H1 (cell line): ENCODE measurements around the gene RRH. TPM values are rescaled to one million over a fixed set of nuclear protein-coding genes. Genes with fewer than 3 reads are reported as not detected.

Experiments used
- CTCF ChIA-PET: fragments of 300-600 bp; sonication (Branson Sonifier 250); formaldehyde crosslinking; loops from one replicate; lab custom pipeline; 2021; ENCODE audit not compliant: partially characterized antibody; lab: Charles Lee
- POLR2A ChIA-PET: fragments of 300-600 bp; sonication (Branson Sonifier 250); formaldehyde crosslinking; loops from one replicate; lab custom pipeline; 2021; ENCODE audit warnings: inconsistent platforms; ENCODE audit not compliant: partially characterized antibody; lab: Charles Lee
- DNase-seq, 2 experiments: peaks; one replicate each; pipeline versions ENCODE4 v3.0.0 to v3.0.0-alpha.2; 2010 to 2022; ENCODE audit warnings: low spot score in 2 of 2, low read depth in 1 of 2, mixed read lengths in 1 of 2
- FAIRE-seq: peaks from 2 replicates; lab custom pipeline; 2011; peaks lifted over from hg19 to GRCh38; lab: Jason Lieb, UNC
- H2AFZ ChIP-seq: 2 replicates; pipeline ENCODE4 v1.8.1; 2012; ENCODE audit warnings: low read length, inconsistent platforms
- H2AK5ac ChIP-seq: 2 replicates; pipeline ENCODE4 v1.6.1; 2013; ENCODE audit warnings: low read depth, low read length
- H2BK120ac ChIP-seq: replicated peaks from 2 replicates; pipeline ENCODE3; 2013; ENCODE audit warnings: low read depth, low read length, inconsistent platforms
- H2BK12ac ChIP-seq: 2 replicates; pipeline ENCODE4 v1.6.1; 2013; ENCODE audit warnings: low read depth, low read length
- H2BK15ac ChIP-seq: 2 replicates; pipeline ENCODE4 v1.6.1; 2013; ENCODE audit warnings: low read length
- H2BK20ac ChIP-seq: 2 replicates; pipeline ENCODE4 v1.6.1; 2013; ENCODE audit warnings: low read length
- H2BK5ac ChIP-seq: 2 replicates; pipeline ENCODE4 v1.6.1; 2013; ENCODE audit warnings: low read depth, low read length
- H3K14ac ChIP-seq: 2 replicates; pipeline ENCODE4 v1.6.1; 2013; ENCODE audit warnings: inconsistent platforms; ENCODE audit not compliant: insufficient read length
- H3K18ac ChIP-seq: 2 replicates; pipeline ENCODE4 v1.6.1; 2013; ENCODE audit warnings: low read length; ENCODE audit errors: extremely low read depth
- H3K23ac ChIP-seq: 2 replicates; pipeline ENCODE4 v1.6.1; 2013; ENCODE audit warnings: inconsistent platforms; ENCODE audit not compliant: insufficient read length
- H3K23me2 ChIP-seq: 2 replicates; pipeline ENCODE4 v1.6.1; 2013; ENCODE audit warnings: low read depth, low read length
- H3K27ac ChIP-seq: 2 replicates; pipeline ENCODE4 v1.6.1; 2011; ENCODE audit warnings: low read depth, low read length, inconsistent platforms
- H3K27me3 ChIP-seq, 4 experiments: replicated peaks in 1 of 4; 1 replicate in 1 of 4; 2 replicates in 3 of 4; pipeline versions ENCODE4 v1.6.1 to v1.8.1; 2011 to 2013; ENCODE audit warnings: low read length in 3 of 4, mild to moderate bottlenecking in 3 of 4, inconsistent platforms in 2 of 4, mixed read lengths in 2 of 4, moderate library complexity in 1 of 4; ENCODE audit not compliant: control insufficient read depth in 3 of 4, insufficient read depth in 3 of 4; ENCODE audit errors: extremely low read depth in 1 of 4
- H3K36me3 ChIP-seq, 4 experiments: 2 replicates each; pipeline versions ENCODE4 v1.6.1 to v1.8.1; 2011 to 2013; ENCODE audit warnings: mild to moderate bottlenecking in 4 of 4, low read length in 3 of 4, moderate library complexity in 2 of 4, control low read depth in 1 of 4, inconsistent platforms in 1 of 4; ENCODE audit not compliant: insufficient read depth in 4 of 4, control insufficient read depth in 2 of 4
- H3K4ac ChIP-seq: replicated peaks from 2 replicates; pipeline ENCODE3; 2013; ENCODE audit warnings: low read length, low read depth, mixed read lengths, inconsistent platforms; ENCODE audit not compliant: insufficient read length
- H3K4me1 ChIP-seq, 4 experiments: replicated peaks in 1 of 4; 1 replicate in 1 of 4; 2 replicates in 3 of 4; pipeline versions ENCODE4 v1.6.1 to v1.8.1; 2011 to 2013; ENCODE audit warnings: low read length in 3 of 4, inconsistent platforms in 2 of 4, mixed read lengths in 1 of 4; ENCODE audit not compliant: insufficient read depth in 4 of 4, control insufficient read depth in 3 of 4
- H3K4me2 ChIP-seq, 2 experiments: 2 replicates each; pipeline versions ENCODE4 v1.6.1 to v1.8.1; 2011 to 2013; ENCODE audit warnings: low read depth in 2 of 2, low read length in 2 of 2, control low read depth in 1 of 2, inconsistent platforms in 1 of 2, mild to moderate bottlenecking in 1 of 2; ENCODE audit not compliant: insufficient read depth in 1 of 2
- H3K4me3 ChIP-seq, 4 experiments: fragments of 200-600, 300-600 bp in 1 of 4; sonication (generic), shearing (Covaris generic), sonication (Bioruptor Twin) in 1 of 4; 2 replicates each; pipeline versions ENCODE4 v1.5.1 to v1.8.1; 2011 to 2016; ENCODE audit warnings: low read length in 4 of 4, low read depth in 3 of 4, control low read depth in 2 of 4, inconsistent platforms in 2 of 4, mild to moderate bottlenecking in 2 of 4, mixed read lengths in 1 of 4, moderate library complexity in 1 of 4; ENCODE audit not compliant: insufficient read depth in 2 of 4; ENCODE audit errors: extremely low read depth in 1 of 4
- H3K56ac ChIP-seq: replicated peaks from 2 replicates; pipeline ENCODE3; 2013; ENCODE audit warnings: low read depth, mild to moderate bottlenecking, mixed read lengths, low read length, inconsistent platforms; ENCODE audit not compliant: insufficient read length
- H3K79me1 ChIP-seq: 2 replicates; pipeline ENCODE4 v1.6.1; 2013; ENCODE audit warnings: low read depth, low read length, control low read depth
- H3K79me2 ChIP-seq, 2 experiments: 2 replicates each; pipeline versions ENCODE4 v1.6.1 to v1.8.1; 2012 to 2013; ENCODE audit warnings: low read length in 2 of 2, mild to moderate bottlenecking in 2 of 2, inconsistent platforms in 1 of 2; ENCODE audit not compliant: insufficient read depth in 2 of 2, control insufficient read depth in 1 of 2
- H3K9ac ChIP-seq, 4 experiments: replicated peaks in 1 of 4; 1 replicate in 1 of 4; 2 replicates in 3 of 4; pipeline versions ENCODE4 v1.6.1 to v1.8.1; 2011 to 2013; ENCODE audit warnings: low read depth in 3 of 4, low read length in 3 of 4, control low read depth in 2 of 4, mild to moderate bottlenecking in 2 of 4, moderate library complexity in 2 of 4, inconsistent platforms in 1 of 4; ENCODE audit errors: extremely low read depth in 1 of 4
- H3K9me3 ChIP-seq, 2 experiments: 2 replicates each; pipeline versions ENCODE4 v1.6.1 to v1.8.1; 2012 to 2013; ENCODE audit warnings: mild to moderate bottlenecking in 2 of 2, moderate library complexity in 2 of 2, control low read depth in 1 of 2, inconsistent platforms in 1 of 2, low read depth in 1 of 2, low read length in 1 of 2, mixed read lengths in 1 of 2; ENCODE audit not compliant: insufficient read depth in 2 of 2
- H4K20me1 ChIP-seq, 2 experiments: replicated peaks in 1 of 2; 2 replicates each; pipeline versions ENCODE3 to v1.8.1; 2011 to 2013; ENCODE audit warnings: inconsistent platforms in 2 of 2, low read length in 2 of 2, mild to moderate bottlenecking in 1 of 2; ENCODE audit not compliant: insufficient read depth in 2 of 2, control insufficient read depth in 1 of 2
- H4K5ac ChIP-seq: 2 replicates; pipeline ENCODE4 v1.6.1; 2013; ENCODE audit warnings: low read length, low read depth, mixed read lengths, inconsistent platforms; ENCODE audit not compliant: insufficient read length
- H4K8ac ChIP-seq: 2 replicates; pipeline ENCODE4 v1.8.0; 2013; ENCODE audit warnings: mild to moderate bottlenecking, moderate library complexity, low read length, inconsistent platforms; ENCODE audit not compliant: insufficient read depth; ENCODE audit errors: extremely low read depth
- H4K91ac ChIP-seq: replicated peaks from 2 replicates; pipeline ENCODE3; 2013; ENCODE audit warnings: low read length, mixed read lengths, inconsistent platforms; ENCODE audit not compliant: insufficient read length
- CTBP2 ChIP-seq: IDR thresholded peaks from 2 replicates; pipeline ENCODE4 v1.7.0; 2011; ENCODE audit warnings: borderline replicate concordance, mild to moderate bottlenecking, moderate library complexity, mixed read lengths, low read length; ENCODE audit not compliant: insufficient read depth, insufficient read length
- EGR1 ChIP-seq: IDR thresholded peaks from 2 replicates; pipeline ENCODE4 v1.6.1; 2011; ENCODE audit warnings: low read depth, low read length, borderline replicate concordance
- GTF2F1 ChIP-seq: IDR thresholded peaks from 2 replicates; pipeline ENCODE4 v1.6.1; 2012; ENCODE audit warnings: low read depth, low read length, improper control_type of control experiment, borderline replicate concordance
- NRF1 ChIP-seq: IDR thresholded peaks from 2 replicates; pipeline ENCODE4 v1.6.1; 2011; ENCODE audit warnings: mild to moderate bottlenecking, low read depth, low read length, improper control_type of control experiment
- POU5F1 ChIP-seq: IDR thresholded peaks from 2 replicates; pipeline ENCODE4 v1.6.1; 2011; ENCODE audit warnings: low read depth, mild to moderate bottlenecking, low read length, moderate library complexity
- YY1 ChIP-seq: IDR thresholded peaks from 2 replicates; pipeline ENCODE4 v1.6.1; 2011; ENCODE audit warnings: low read depth, mild to moderate bottlenecking, low read length
- ZNF274 ChIP-seq: IDR thresholded peaks from 2 replicates; pipeline ENCODE4 v1.7.0; 2012; ENCODE audit warnings: low read length, borderline replicate concordance; ENCODE audit errors: extremely low read depth
- WGBS, 2 experiments: shearing (Covaris generic) in 1 of 2; methylation state at CpG; one replicate each; pipeline versions ENCODE4 v1.1.6 to v1.1.7; 2013 to 2015; ENCODE audit warnings: low lambda C conversion rate in 2 of 2, mixed read lengths in 2 of 2, inconsistent platforms in 1 of 2, low coverage in 1 of 2, missing lambda C conversion rate in 1 of 2; ENCODE audit not compliant: insufficient replicate concordance in 2 of 2, insufficient coverage in 1 of 2, insufficient read length in 1 of 2; ENCODE audit errors: extremely low coverage in 1 of 2, missing lambda C conversion rate in 1 of 2; 5-methylcytosine and 5-hydroxymethylcytosine counted together
- polyA plus RNA-seq, 7 experiments: library from polyadenylated mRNA; depleted of rRNA in 3 of 7; stranded (reverse) in 5 of 7; unstranded in 2 of 7; fragments of >200 nt in 5 of 7; fragments of 200-250 nt in 2 of 7; gene quantifications; 1 replicate in 5 of 7; 2 replicates in 1 of 7; 4 replicates in 1 of 7; pipeline versions ENCODE4 v1.2.1 to v1.2.3, GENCODE V29; 2011 to 2013; ENCODE audit warnings: missing spikeins in 2 of 7, mixed read lengths in 2 of 7
- total RNA-seq: library from RNA; stranded (reverse); fragmentation: NEBNext Ultra II Directional; extraction: Animal tissue kit (Norgen Biotek cat#: 25700); gene quantifications from 2 replicates; pipeline ENCODE4 v1.2.1, GENCODE V29; 2021

RRH gene
- total and polyA plus RNA-seq, 2 of the 8 experiments (the other 6 are each of a cell fraction or from before 2014, with no cell fraction given) = 0.38 TPM; not detected in 1

GRCh38 chr4:109848501-109848900 lies 20.7 kb downstream of the RRH start:
- Histone ChIP-seq H3K79me1 (no peaks in the 10 kb centered on the region), H3K4ac (no peak overlapping the region), H3K23ac (no peak overlapping the region), H3K27ac (no peak overlapping the region), H3K18ac (no peak overlapping the region), H3K27me3 (no peaks in the 10 kb centered on the region), H3K56ac (no peak overlapping the region), H2BK5ac (no peak overlapping the region), H3K9me3 (no peaks in the 10 kb centered on the region), H3K36me3 (no peaks in the 10 kb centered on the region), H2AFZ (no peak overlapping the region), H3K4me3 (no peak overlapping the region), H2BK15ac (no peak overlapping the region), H4K20me1 (no peaks in the 10 kb centered on the region), H4K8ac (no peak overlapping the region), H3K79me2 (no peaks in the 10 kb centered on the region), H4K91ac (no peak overlapping the region), H3K4me1 (no peaks in the 10 kb centered on the region), H3K4me2 (no peak overlapping the region), H2BK20ac (no peak overlapping the region), H2BK120ac (no peak overlapping the region), H3K23me2 (no peaks in the 10 kb centered on the region), H4K5ac (no peak overlapping the region), H3K14ac (no peak overlapping the region), H3K9ac (no peak overlapping the region), H2BK12ac (no peak overlapping the region), H2AK5ac (no peak overlapping the region)
- ChIA-PET POLR2A (no interaction called here), CTCF (interaction anchor here (0.7 kb wide), 1 partner anchor 39 kb away, joined by 3 read pairs; no protein-coding TSS in a partner anchor)
- TF ChIP-seq ZNF274 (no peak), NRF1 (no peak), GTF2F1 (no peak), POU5F1 (no peak), EGR1 (no peak), CTBP2 (no peak), YY1 (no peak)
- 80% methylated on average over 2 of the region's 2 CpGs; no CpG with 5 or more reads in 1 of the 2 experiments for WGBS, 2 experiments
- DNase-seq (no peak), FAIRE-seq (no peak)
